Endothelial cell of hepatic sinusoid (primary cell): ENCODE results near the gene JPT2.

Experiments used
- in situ Hi-C: cut with HindIII; loops from 2 replicates; pipeline ENCODE4 v1.10.0; 2017; ENCODE audit warnings: low sequenced_read_pairs

The JPT2 gene

GRCh38 chr16:1749152-1750117 is 71.4 kb downstream of the JPT2 start:
- in situ Hi-C loops = no loop called here
